HG03342 (cell line): ENCODE results near the gene NSUN6.
"Not testable (repeated sequence)": the region's sequence is repeated elsewhere in the genome, so short reads cannot be mapped to it uniquely, and the experiment has no call there.

ENCODE experiments used
- ATAC-seq: cut with Tn5 transposase; IDR thresholded peaks from one replicate; pipeline ENCODE4 v1.9.1; 2021; ENCODE audit warnings: mild to moderate bottlenecking, moderate library complexity; ENCODE audit not compliant: unreplicated experiment

NSUN6 gene

GRCh38 chr10:18659819-18660535 lies 8.6 kb upstream of the NSUN6 start:
- ATAC-seq: peak; percentile 12

GRCh38 chr10:18659125-18659818 lies 7.9 kb upstream of the NSUN6 start, which contains the start of gene ARL5B:
Gene ARL5B (plus strand): TSS chr10:18659431. CDS start chr10:18659638, 207 bp downstream.
- ATAC-seq: peak; percentile 89

- no peak for ATAC-seq
Measured at GRCh38 chr10:18658271-18659124, 7.1 kb upstream of the NSUN6 start.

GRCh38 chr10:18656724-18657123 lies 5.3 kb upstream of the NSUN6 start:
- ATAC-seq: no peak

GRCh38 chr10:18653112-18653511 lies 1.7 kb upstream of the NSUN6 start:
- no peak for ATAC-seq

GRCh38 chr10:18650404-18650997 lies 886 bp downstream of the NSUN6 start:
- ATAC-seq: no peak

- no peak for ATAC-seq
Measured at GRCh38 chr10:18649364-18649959, 1.9 kb downstream of the NSUN6 start.

- ATAC-seq: no peak
Measured at GRCh38 chr10:18647945-18648344, 3.4 kb downstream of the NSUN6 start.

GRCh38 chr10:18647151-18647550 lies 4.2 kb downstream of the NSUN6 start:
- no peak for ATAC-seq

GRCh38 chr10:18639719-18640118 lies 11.7 kb downstream of the NSUN6 start:
- ATAC-seq: not testable (repeated sequence)

GRCh38 chr10:18637400-18637799 lies 14.0 kb downstream of the NSUN6 start:
- not testable (repeated sequence) for ATAC-seq

- ATAC-seq: no peak
Measured at GRCh38 chr10:18635995-18636394, 15.4 kb downstream of the NSUN6 start.

- ATAC-seq: not testable (repeated sequence)
Measured at GRCh38 chr10:18632500-18632899, 18.9 kb downstream of the NSUN6 start.

GRCh38 chr10:18627452-18628018 lies 23.9 kb downstream of the NSUN6 start:
- ATAC-seq: not testable (repeated sequence)

GRCh38 chr10:18625886-18626285 lies 25.5 kb downstream of the NSUN6 start:
- ATAC-seq: no peak

- not testable (repeated sequence) for ATAC-seq
Measured at GRCh38 chr10:18623671-18624070, 27.7 kb downstream of the NSUN6 start.

GRCh38 chr10:18620856-18621255 lies 30.5 kb downstream of the NSUN6 start:
- no peak for ATAC-seq

- ATAC-seq: no peak
Measured at GRCh38 chr10:18619016-18619415, 32.4 kb downstream of the NSUN6 start.

GRCh38 chr10:18616337-18616736 lies 35.0 kb downstream of the NSUN6 start:
- ATAC-seq: no peak

GRCh38 chr10:18615618-18616017 lies 35.8 kb downstream of the NSUN6 start:
- ATAC-seq: no peak
